Lower leg skin (tissue), 3 donors: Measurements from ENCODE around the gene ADARB2.

Experiments
- CTCF ChIP-seq, 3 donors: fragments of 450-650 bp; IDR thresholded peaks; one replicate each; pipeline ENCODE4 v1.5.1; 2016; ENCODE audit warnings: antibody characterized with exemption in 3 of 3, mild to moderate bottlenecking in 3 of 3, moderate library complexity in 2 of 3
- POLR2A ChIP-seq, 2 donors: fragments of 450-650 bp; IDR thresholded peaks; one replicate each; pipeline ENCODE4 v1.6.1; 2016 to 2017; ENCODE audit warnings: antibody characterized with exemption in 2 of 2, mild to moderate bottlenecking in 1 of 2, moderate library complexity in 1 of 2

- TF ChIP-seq CTCF (IDR thresholded peaks at IDR 0.05) (no peak), POLR2A (IDR thresholded peaks at IDR 0.05) (no peak)
These were observed 165.6 kb downstream of the ADARB2 start for GRCh38 chr10:1571587-1572237.
